Liver (tissue), 3 donors: ENCODE results near the gene ZNF709.

Experiments
- RAD21 ChIP-seq, 2 donors: IDR thresholded peaks; 2 replicates each; pipeline ENCODE4 v1.6.1; 2016; ENCODE audit warnings: antibody characterized with exemption in 2 of 2, mild to moderate bottlenecking in 2 of 2
- TAF1 ChIP-seq: conservative IDR thresholded peaks from 2 replicates; pipeline ENCODE4 v1.6.1; 2016; ENCODE audit warnings: antibody characterized with exemption, mild to moderate bottlenecking
- YY1 ChIP-seq: IDR thresholded peaks from 2 replicates; pipeline ENCODE4 v1.6.1; 2016; ENCODE audit warnings: antibody characterized with exemption, mild to moderate bottlenecking
- TF ChIP-seq, protein P1 (sequence below): fragments of 150-350 bp; IDR thresholded peaks from 2 replicates; pipeline ENCODE4 v1.5.1; 2017; ENCODE audit warnings: improper control_type of control experiment, low read depth, low read length; ENCODE audit not compliant: missing input control
- TF ChIP-seq, protein P2 (sequence below): IDR thresholded peaks from 2 replicates; pipeline ENCODE4 v1.6.1; 2016; ENCODE audit warnings: antibody characterized with exemption
- TF ChIP-seq, protein P3 (sequence below): IDR thresholded peaks from 2 replicates; pipeline ENCODE4 v1.6.1; 2016; ENCODE audit warnings: antibody characterized with exemption
- donor health status: healthy.
- donor health status: healthy.

DNA sequence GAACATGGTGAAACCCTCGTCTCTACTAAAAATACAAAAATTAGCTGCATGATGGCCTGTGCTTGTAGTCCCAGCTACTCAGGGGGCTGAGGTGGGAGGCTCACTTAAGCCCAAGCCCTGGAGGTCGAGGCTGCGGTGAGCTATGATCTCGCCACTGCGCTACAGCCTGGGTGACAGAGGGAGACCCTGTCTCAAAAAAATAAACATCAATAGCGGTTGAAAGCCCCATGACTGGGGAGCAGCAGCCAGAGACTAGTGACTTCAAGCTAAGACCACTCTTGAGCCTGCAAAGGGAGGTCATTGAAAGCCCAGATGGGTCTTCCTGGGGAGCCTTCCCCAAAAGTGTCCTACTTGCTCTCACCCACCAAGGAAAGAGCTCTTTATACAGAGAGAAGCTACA lies 11.9 kb upstream of the ZNF709 start:
- TF ChIP-seq, protein P1, sequence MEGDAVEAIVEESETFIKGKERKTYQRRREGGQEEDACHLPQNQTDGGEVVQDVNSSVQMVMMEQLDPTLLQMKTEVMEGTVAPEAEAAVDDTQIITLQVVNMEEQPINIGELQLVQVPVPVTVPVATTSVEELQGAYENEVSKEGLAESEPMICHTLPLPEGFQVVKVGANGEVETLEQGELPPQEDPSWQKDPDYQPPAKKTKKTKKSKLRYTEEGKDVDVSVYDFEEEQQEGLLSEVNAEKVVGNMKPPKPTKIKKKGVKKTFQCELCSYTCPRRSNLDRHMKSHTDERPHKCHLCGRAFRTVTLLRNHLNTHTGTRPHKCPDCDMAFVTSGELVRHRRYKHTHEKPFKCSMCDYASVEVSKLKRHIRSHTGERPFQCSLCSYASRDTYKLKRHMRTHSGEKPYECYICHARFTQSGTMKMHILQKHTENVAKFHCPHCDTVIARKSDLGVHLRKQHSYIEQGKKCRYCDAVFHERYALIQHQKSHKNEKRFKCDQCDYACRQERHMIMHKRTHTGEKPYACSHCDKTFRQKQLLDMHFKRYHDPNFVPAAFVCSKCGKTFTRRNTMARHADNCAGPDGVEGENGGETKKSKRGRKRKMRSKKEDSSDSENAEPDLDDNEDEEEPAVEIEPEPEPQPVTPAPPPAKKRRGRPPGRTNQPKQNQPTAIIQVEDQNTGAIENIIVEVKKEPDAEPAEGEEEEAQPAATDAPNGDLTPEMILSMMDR, result no peak
- no peak for TF ChIP-seq YY1
- TF ChIP-seq, protein P2, sequence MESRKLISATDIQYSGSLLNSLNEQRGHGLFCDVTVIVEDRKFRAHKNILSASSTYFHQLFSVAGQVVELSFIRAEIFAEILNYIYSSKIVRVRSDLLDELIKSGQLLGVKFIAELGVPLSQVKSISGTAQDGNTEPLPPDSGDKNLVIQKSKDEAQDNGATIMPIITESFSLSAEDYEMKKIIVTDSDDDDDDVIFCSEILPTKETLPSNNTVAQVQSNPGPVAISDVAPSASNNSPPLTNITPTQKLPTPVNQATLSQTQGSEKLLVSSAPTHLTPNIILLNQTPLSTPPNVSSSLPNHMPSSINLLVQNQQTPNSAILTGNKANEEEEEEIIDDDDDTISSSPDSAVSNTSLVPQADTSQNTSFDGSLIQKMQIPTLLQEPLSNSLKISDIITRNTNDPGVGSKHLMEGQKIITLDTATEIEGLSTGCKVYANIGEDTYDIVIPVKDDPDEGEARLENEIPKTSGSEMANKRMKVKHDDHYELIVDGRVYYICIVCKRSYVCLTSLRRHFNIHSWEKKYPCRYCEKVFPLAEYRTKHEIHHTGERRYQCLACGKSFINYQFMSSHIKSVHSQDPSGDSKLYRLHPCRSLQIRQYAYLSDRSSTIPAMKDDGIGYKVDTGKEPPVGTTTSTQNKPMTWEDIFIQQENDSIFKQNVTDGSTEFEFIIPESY, result no peak
- TF ChIP-seq, protein P3, sequence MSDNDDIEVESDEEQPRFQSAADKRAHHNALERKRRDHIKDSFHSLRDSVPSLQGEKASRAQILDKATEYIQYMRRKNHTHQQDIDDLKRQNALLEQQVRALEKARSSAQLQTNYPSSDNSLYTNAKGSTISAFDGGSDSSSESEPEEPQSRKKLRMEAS, result no peak
- no peak for TF ChIP-seq TAF1
- TF ChIP-seq RAD21 (IDR thresholded peaks at IDR 0.05), result no peak
